Measurements from ENCODE around the gene FUNDC1.

Gene FUNDC1

GRCh38 chrX:44536198-44536597 is 6.5 kb downstream of the FUNDC1 start:
- peaks cover 33% of the 10 kb centered on the region for H3K36me3 ChIP-seq (ENCODE audit: control insufficient read depth, insufficient read depth, low read length)
- no peaks in the 10 kb centered on the region; the same call in 1 of the 2 replicates for H3K9me3 ChIP-seq (ENCODE audit: control insufficient read depth, insufficient read depth, low read depth, low read length)
- no peaks in the 10 kb centered on the region for H3K4me1 ChIP-seq (ENCODE audit: control insufficient read depth, insufficient read depth, low read length)
- H3K27ac ChIP-seq (ENCODE audit: low read depth, low read length): no peak overlapping the region
- H3K27me3 ChIP-seq (ENCODE audit: control insufficient read depth, insufficient read depth, low read length): no peaks in the 10 kb centered on the region
- no peak overlapping the region for H3K9ac ChIP-seq (ENCODE audit: low read length)
- H3K4me3 ChIP-seq (ENCODE audit: low read depth, low read length): no peak overlapping the region

- H3K9me3 ChIP-seq (ENCODE audit: control insufficient read depth, insufficient read depth, low read depth, low read length): no peaks in the 10 kb centered on the region; the same call in 1 of the 2 replicates
- peaks cover 2% of the 10 kb centered on the region; the same call in 1 of the 2 replicates for H3K36me3 ChIP-seq (ENCODE audit: control insufficient read depth, insufficient read depth, low read length)
- no peak overlapping the region for H3K27ac ChIP-seq (ENCODE audit: low read depth, low read length)
- H3K27me3 ChIP-seq (ENCODE audit: control insufficient read depth, insufficient read depth, low read length): no peaks in the 10 kb centered on the region
- H3K4me1 ChIP-seq (ENCODE audit: control insufficient read depth, insufficient read depth, low read length): no peaks in the 10 kb centered on the region
- no peak overlapping the region for H3K4me3 ChIP-seq (ENCODE audit: low read depth, low read length)
- no peak overlapping the region for H3K9ac ChIP-seq (ENCODE audit: low read length)
Observed at GRCh38 chrX:44529310-44529709, 13.3 kb downstream of the FUNDC1 start.

GRCh38 chrX:44514272-44514671 is 28.4 kb downstream of the FUNDC1 start:
- Histone ChIP-seq H3K27me3 (ENCODE audit: control insufficient read depth, insufficient read depth, low read length) (no peaks in the 10 kb centered on the region), H3K4me1 (ENCODE audit: control insufficient read depth, insufficient read depth, low read length) (no peaks in the 10 kb centered on the region), H3K9ac (ENCODE audit: low read length) (no peak overlapping the region), H3K36me3 (ENCODE audit: control insufficient read depth, insufficient read depth, low read length) (no peaks in the 10 kb centered on the region), H3K27ac (ENCODE audit: low read depth, low read length) (no peak overlapping the region), H3K4me3 (ENCODE audit: low read depth, low read length) (no peak overlapping the region), H3K9me3 (ENCODE audit: control insufficient read depth, insufficient read depth, low read depth, low read length) (peaks cover 2% of the 10 kb centered on the region)

GRCh38 chrX:44507292-44507691 is 35.4 kb downstream of the FUNDC1 start:
- H3K36me3 ChIP-seq (ENCODE audit: control insufficient read depth, insufficient read depth, low read length): no peaks in the 10 kb centered on the region
- H3K4me3 ChIP-seq (ENCODE audit: low read depth, low read length): no peak overlapping the region
- H3K27me3 ChIP-seq (ENCODE audit: control insufficient read depth, insufficient read depth, low read length): no peaks in the 10 kb centered on the region
- peaks cover 12% of the 10 kb centered on the region for H3K4me1 ChIP-seq (ENCODE audit: control insufficient read depth, insufficient read depth, low read length)
- H3K9ac ChIP-seq (ENCODE audit: low read length): no peak overlapping the region
- no peaks in the 10 kb centered on the region for H3K9me3 ChIP-seq (ENCODE audit: control insufficient read depth, insufficient read depth, low read depth, low read length)
- no peak overlapping the region; the same call in 1 of the 2 replicates for H3K27ac ChIP-seq (ENCODE audit: low read depth, low read length)

- no peak overlapping the region for H3K4me3 ChIP-seq (ENCODE audit: low read depth, low read length)
- H3K36me3 ChIP-seq (ENCODE audit: control insufficient read depth, insufficient read depth, low read length): no peaks in the 10 kb centered on the region
- H3K27ac ChIP-seq (ENCODE audit: low read depth, low read length): no peak overlapping the region
- H3K9ac ChIP-seq (ENCODE audit: low read length): no peak overlapping the region
- H3K4me1 ChIP-seq (ENCODE audit: control insufficient read depth, insufficient read depth, low read length): peaks cover 12% of the 10 kb centered on the region
- no peaks in the 10 kb centered on the region for H3K27me3 ChIP-seq (ENCODE audit: control insufficient read depth, insufficient read depth, low read length)
- H3K9me3 ChIP-seq (ENCODE audit: control insufficient read depth, insufficient read depth, low read depth, low read length): no peaks in the 10 kb centered on the region
Observed at GRCh38 chrX:44506678-44507077, 36.0 kb downstream of the FUNDC1 start.

GRCh38 chrX:44503560-44503959 is 39.1 kb downstream of the FUNDC1 start:
- H3K9ac ChIP-seq (ENCODE audit: low read length): no peak overlapping the region
- H3K36me3 ChIP-seq (ENCODE audit: control insufficient read depth, insufficient read depth, low read length): no peaks in the 10 kb centered on the region
- no peaks in the 10 kb centered on the region for H3K27me3 ChIP-seq (ENCODE audit: control insufficient read depth, insufficient read depth, low read length)
- no peak overlapping the region for H3K27ac ChIP-seq (ENCODE audit: low read depth, low read length)
- H3K9me3 ChIP-seq (ENCODE audit: control insufficient read depth, insufficient read depth, low read depth, low read length): no peaks in the 10 kb centered on the region
- peaks cover 12% of the 10 kb centered on the region for H3K4me1 ChIP-seq (ENCODE audit: control insufficient read depth, insufficient read depth, low read length)
- H3K4me3 ChIP-seq (ENCODE audit: low read depth, low read length): no peak overlapping the region

GRCh38 chrX:44495091-44495490 is 47.6 kb downstream of the FUNDC1 start:
- H3K36me3 ChIP-seq (ENCODE audit: control insufficient read depth, insufficient read depth, low read length): no peaks in the 10 kb centered on the region
- no peak overlapping the region for H3K27ac ChIP-seq (ENCODE audit: low read depth, low read length)
- no peak overlapping the region for H3K4me3 ChIP-seq (ENCODE audit: low read depth, low read length)
- no peaks in the 10 kb centered on the region; the same call in 1 of the 2 replicates for H3K9me3 ChIP-seq (ENCODE audit: control insufficient read depth, insufficient read depth, low read depth, low read length)
- H3K9ac ChIP-seq (ENCODE audit: low read length): no peak overlapping the region
- H3K4me1 ChIP-seq (ENCODE audit: control insufficient read depth, insufficient read depth, low read length): no peaks in the 10 kb centered on the region
- H3K27me3 ChIP-seq (ENCODE audit: control insufficient read depth, insufficient read depth, low read length): no peaks in the 10 kb centered on the region

- no peaks in the 10 kb centered on the region for H3K27me3 ChIP-seq (ENCODE audit: control insufficient read depth, insufficient read depth, low read length)
- H3K9ac ChIP-seq (ENCODE audit: low read length): no peak overlapping the region
- H3K27ac ChIP-seq (ENCODE audit: low read depth, low read length): no peak overlapping the region
- H3K9me3 ChIP-seq (ENCODE audit: control insufficient read depth, insufficient read depth, low read depth, low read length): no peaks in the 10 kb centered on the region; the same call in 1 of the 2 replicates
- H3K36me3 ChIP-seq (ENCODE audit: control insufficient read depth, insufficient read depth, low read length): no peaks in the 10 kb centered on the region
- H3K4me1 ChIP-seq (ENCODE audit: control insufficient read depth, insufficient read depth, low read length): no peaks in the 10 kb centered on the region
- H3K4me3 ChIP-seq (ENCODE audit: low read depth, low read length): no peak overlapping the region
Observed at GRCh38 chrX:44494357-44494756, 48.3 kb downstream of the FUNDC1 start.

- Histone ChIP-seq H3K4me1 (ENCODE audit: control insufficient read depth, insufficient read depth, low read length) (no peaks in the 10 kb centered on the region), H3K36me3 (ENCODE audit: control insufficient read depth, insufficient read depth, low read length) (no peaks in the 10 kb centered on the region), H3K9ac (ENCODE audit: low read length) (no peak overlapping the region), H3K27me3 (ENCODE audit: control insufficient read depth, insufficient read depth, low read length) (no peaks in the 10 kb centered on the region), H3K4me3 (ENCODE audit: low read depth, low read length) (no peak overlapping the region), H3K9me3 (ENCODE audit: control insufficient read depth, insufficient read depth, low read depth, low read length) (peaks cover 4% of the 10 kb centered on the region; the same call in 1 of the 2 replicates), H3K27ac (ENCODE audit: low read depth, low read length) (no peak overlapping the region)
Observed at GRCh38 chrX:44489515-44489914, 53.1 kb downstream of the FUNDC1 start.

- no peaks in the 10 kb centered on the region for H3K27me3 ChIP-seq (ENCODE audit: control insufficient read depth, insufficient read depth, low read length)
- H3K4me1 ChIP-seq (ENCODE audit: control insufficient read depth, insufficient read depth, low read length): no peaks in the 10 kb centered on the region
- H3K9ac ChIP-seq (ENCODE audit: low read length): no peak overlapping the region
- H3K9me3 ChIP-seq (ENCODE audit: control insufficient read depth, insufficient read depth, low read depth, low read length): peaks cover 18% of the 10 kb centered on the region; the same call in 1 of the 2 replicates
- no peak overlapping the region for H3K4me3 ChIP-seq (ENCODE audit: low read depth, low read length)
- no peak overlapping the region for H3K27ac ChIP-seq (ENCODE audit: low read depth, low read length)
- H3K36me3 ChIP-seq (ENCODE audit: control insufficient read depth, insufficient read depth, low read length): no peaks in the 10 kb centered on the region
Observed at GRCh38 chrX:44484607-44485146, 58.0 kb downstream of the FUNDC1 start.

- no peaks in the 10 kb centered on the region for H3K27me3 ChIP-seq (ENCODE audit: control insufficient read depth, insufficient read depth, low read length)
- no peak overlapping the region for H3K9ac ChIP-seq (ENCODE audit: low read length)
- H3K4me3 ChIP-seq (ENCODE audit: low read depth, low read length): no peak overlapping the region
- peaks cover 18% of the 10 kb centered on the region; the same call in 1 of the 2 replicates for H3K9me3 ChIP-seq (ENCODE audit: control insufficient read depth, insufficient read depth, low read depth, low read length)
- no peaks in the 10 kb centered on the region for H3K36me3 ChIP-seq (ENCODE audit: control insufficient read depth, insufficient read depth, low read length)
- H3K4me1 ChIP-seq (ENCODE audit: control insufficient read depth, insufficient read depth, low read length): no peaks in the 10 kb centered on the region
- no peak overlapping the region for H3K27ac ChIP-seq (ENCODE audit: low read depth, low read length)
Observed at GRCh38 chrX:44483965-44484606, 58.6 kb downstream of the FUNDC1 start.

Measured in HUES6 (cell line).